ENCODE measurements around the gene CPNE5. TPM values are rescaled to one million over a fixed set of nuclear protein-coding genes. Genes with fewer than 3 reads are reported as not detected.

CPNE5 gene
- total and polyA plus RNA-seq, 10 donors = 9.5 to 33.4 (median 19.3) TPM

DNA sequence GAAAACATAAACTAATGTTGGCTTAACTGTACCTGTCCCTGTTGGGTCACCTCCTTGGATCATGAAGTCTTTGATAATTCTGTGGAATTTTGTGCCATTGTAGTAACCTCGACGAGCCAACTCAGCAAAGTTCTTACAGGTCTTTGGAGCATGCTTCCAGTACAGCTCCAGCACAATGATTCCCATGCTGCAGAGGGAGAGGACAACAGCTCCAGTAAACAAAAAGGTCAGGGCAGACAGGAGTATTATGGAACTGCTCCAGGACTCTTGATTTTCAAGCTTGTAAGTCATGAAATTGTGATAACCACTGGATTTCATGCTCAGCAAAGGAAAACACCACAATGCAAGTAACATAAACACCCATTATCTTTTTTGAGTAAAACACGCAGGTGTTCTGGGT, 32.4 kb upstream of the CPNE5 start:
- 91 to 98% (median 95%) methylated on average over 3 of the region's 3 CpGs for WGBS, 5 donors
- intact Hi-C loops (cut with DNase I; ENCODE audit: low total_unique reads) = no loop called here

DNA sequence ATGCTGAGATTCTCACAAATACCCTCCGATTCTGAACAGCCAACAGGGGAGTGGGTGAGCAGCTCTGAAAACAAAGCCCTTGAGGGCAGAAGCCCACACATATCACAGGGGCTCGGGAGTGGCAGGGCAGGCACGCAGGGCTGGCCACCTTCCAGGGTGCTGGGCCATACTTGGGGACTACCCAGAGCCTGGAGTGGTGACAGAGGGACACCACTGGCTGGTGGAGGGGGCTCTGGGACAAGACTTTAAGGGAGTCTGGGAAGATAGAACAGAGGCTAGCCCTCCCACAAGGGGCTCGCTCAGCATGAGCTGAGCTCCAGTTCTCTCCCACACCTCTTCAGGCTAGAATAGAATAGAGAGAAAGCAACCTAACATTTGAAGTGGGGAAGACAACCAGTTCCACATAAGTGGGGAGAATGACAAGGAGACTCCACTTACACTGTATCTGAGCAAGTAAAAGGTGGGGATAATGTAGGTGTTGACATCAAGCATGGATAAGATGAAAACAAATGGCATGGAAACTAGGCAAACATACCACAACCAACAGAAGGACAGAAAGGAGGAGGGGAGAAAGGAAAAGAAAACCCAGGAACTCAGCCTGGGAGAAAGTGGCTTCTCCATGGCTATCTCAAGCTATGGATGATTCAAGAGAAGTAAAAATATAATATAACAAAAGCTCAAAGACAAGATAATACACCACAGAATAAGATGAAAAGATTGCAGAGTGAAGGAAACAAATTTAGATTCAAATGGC, 28.4 kb upstream of the CPNE5 start:
- no peak for DNase-seq
- Histone ChIP-seq H3K4me3 (no peak overlapping the region), H3K9me3 (no peaks in the 10 kb centered on the region), H3K36me3 (peaks cover 0 to 92% (median 41%) of the 10 kb centered on the region in 6 donors), H3K27me3 (replicated peaks in 1 of 7) (no peaks in the 10 kb centered on the region), H3K4me1 (peaks cover 0 to 36% (median under 1%) of the 10 kb centered on the region in 6 donors), H3K27ac (no peak overlapping the region)
- TF ChIP-seq POLR2A (IDR thresholded peaks at IDR 0.05) = no peak
- TF ChIP-seq, protein P1, sequence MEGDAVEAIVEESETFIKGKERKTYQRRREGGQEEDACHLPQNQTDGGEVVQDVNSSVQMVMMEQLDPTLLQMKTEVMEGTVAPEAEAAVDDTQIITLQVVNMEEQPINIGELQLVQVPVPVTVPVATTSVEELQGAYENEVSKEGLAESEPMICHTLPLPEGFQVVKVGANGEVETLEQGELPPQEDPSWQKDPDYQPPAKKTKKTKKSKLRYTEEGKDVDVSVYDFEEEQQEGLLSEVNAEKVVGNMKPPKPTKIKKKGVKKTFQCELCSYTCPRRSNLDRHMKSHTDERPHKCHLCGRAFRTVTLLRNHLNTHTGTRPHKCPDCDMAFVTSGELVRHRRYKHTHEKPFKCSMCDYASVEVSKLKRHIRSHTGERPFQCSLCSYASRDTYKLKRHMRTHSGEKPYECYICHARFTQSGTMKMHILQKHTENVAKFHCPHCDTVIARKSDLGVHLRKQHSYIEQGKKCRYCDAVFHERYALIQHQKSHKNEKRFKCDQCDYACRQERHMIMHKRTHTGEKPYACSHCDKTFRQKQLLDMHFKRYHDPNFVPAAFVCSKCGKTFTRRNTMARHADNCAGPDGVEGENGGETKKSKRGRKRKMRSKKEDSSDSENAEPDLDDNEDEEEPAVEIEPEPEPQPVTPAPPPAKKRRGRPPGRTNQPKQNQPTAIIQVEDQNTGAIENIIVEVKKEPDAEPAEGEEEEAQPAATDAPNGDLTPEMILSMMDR (IDR thresholded peaks at IDR 0.05 in 8 of 11, conservative IDR thresholded peaks at IDR 0.05 in 3 of 11) = no peak
- 85 to 92% (median 88%) methylated on average over 4 of the region's 4 CpGs for WGBS, 5 donors
- intact Hi-C loops (cut with DNase I; ENCODE audit: low total_unique reads) = no loop called here

More for the DNA sequence above, 32.4 kb upstream of the CPNE5 start:
- DNase-seq = no peak
- H3K27ac ChIP-seq = no peak overlapping the region
- no peak overlapping the region for H3K4me3 ChIP-seq
- H3K36me3 ChIP-seq = peaks cover 0 to 51% (median 23%) of the 10 kb centered on the region in 6 donors
- H3K9me3 ChIP-seq = no peaks in the 10 kb centered on the region
- no peaks in the 10 kb centered on the region for H3K27me3 ChIP-seq (replicated peaks in 1 of 7)
- TF ChIP-seq POLR2A (IDR thresholded peaks at IDR 0.05) (no peak), POLR2AphosphoS5 (IDR thresholded peaks at IDR 0.05) (no peak)
- peaks cover 15 to 65% (median 24%) of the 10 kb centered on the region in 6 donors for H3K4me1 ChIP-seq

DNA sequence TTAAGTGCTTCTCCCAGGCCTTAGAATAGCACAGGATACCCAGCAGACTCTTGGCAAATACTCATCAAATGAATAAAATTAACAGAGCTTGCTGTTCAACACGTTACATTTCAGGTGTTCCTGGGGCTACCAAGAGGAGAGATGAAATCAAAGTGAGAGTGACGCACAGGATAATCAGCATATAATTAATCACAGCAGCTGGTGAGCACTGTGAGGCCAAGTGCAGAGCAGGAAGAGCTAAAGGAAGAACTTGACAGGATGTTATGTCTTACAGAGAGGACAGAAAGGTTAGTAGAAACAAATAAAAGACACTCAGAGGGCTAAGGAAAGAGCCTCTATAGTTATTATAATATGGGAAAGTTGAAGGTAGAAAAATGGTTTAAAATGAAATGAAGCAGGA, 26.6 kb upstream of the CPNE5 start:
- TF ChIP-seq POLR2AphosphoS5 (IDR thresholded peaks at IDR 0.05) (no peak), POLR2A (IDR thresholded peaks at IDR 0.05) (no peak)
- TF ChIP-seq, protein P1 (IDR thresholded peaks at IDR 0.05 in 8 of 11, conservative IDR thresholded peaks at IDR 0.05 in 3 of 11) = no peak
- Histone ChIP-seq H3K36me3 (peaks cover 0 to 100% (median 38%) of the 10 kb centered on the region in 6 donors), H3K9me3 (no peaks in the 10 kb centered on the region), H3K4me3 (no peak overlapping the region), H3K27ac (no peak overlapping the region), H3K4me1 (peaks cover 0 to 22% (median 0%) of the 10 kb centered on the region in 6 donors), H3K27me3 (replicated peaks in 1 of 7) (no peaks in the 10 kb centered on the region)
- DNase-seq = no peak
- 76 to 84% (median 81%) methylated on average over 2 of the region's 2 CpGs for WGBS, 5 donors
- intact Hi-C loops (cut with DNase I; ENCODE audit: low total_unique reads) = no loop called here

DNA sequence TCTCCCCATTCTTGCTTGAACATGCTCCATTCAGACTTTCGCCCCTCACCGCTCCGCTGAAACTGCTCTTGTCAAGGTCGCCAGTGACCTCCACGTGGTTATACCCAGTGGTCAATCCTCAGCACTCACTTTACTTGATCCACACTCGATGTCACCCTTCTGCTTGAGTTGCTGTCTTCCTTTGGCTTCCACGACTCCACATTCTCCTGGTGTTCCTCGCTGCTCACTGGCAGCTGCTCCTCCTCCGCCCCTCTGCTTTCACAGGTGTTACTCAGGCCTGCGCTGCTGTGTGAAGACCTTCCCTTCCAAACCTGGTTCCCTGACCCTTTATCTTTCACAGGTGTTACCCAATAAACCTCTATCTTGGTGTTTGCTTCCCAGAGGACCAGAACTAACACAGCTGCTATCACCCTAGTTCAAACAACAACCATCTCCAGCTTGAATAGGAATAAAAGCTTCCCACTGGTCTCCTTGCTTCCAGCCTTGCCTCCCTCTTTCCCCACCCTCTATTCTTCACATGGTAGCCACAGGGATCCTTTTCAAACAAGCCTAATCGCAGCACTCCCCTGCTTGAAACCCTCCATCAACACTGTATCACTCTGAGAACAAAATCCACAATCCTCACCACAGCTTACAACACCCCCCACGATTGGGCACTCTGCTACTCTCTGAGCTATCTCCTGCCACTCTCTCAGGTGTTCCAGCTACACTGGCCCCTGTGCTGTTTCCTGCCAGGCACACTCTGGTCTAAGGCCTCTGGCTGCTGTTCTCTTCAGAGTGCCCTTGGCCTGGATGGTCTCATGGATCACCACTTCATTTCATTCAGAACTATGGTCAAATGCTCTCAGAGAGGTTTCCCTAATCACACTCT, 24.7 kb upstream of the CPNE5 start:
- intact Hi-C loops (cut with DNase I; ENCODE audit: low total_unique reads) = no loop called here
- Histone ChIP-seq H3K27ac (no peak overlapping the region), H3K27me3 (replicated peaks in 1 of 7) (no peaks in the 10 kb centered on the region), H3K36me3 (peaks cover 0 to 91% (median 29%) of the 10 kb centered on the region in 6 donors), H3K9me3 (no peaks in the 10 kb centered on the region), H3K4me3 (no peak overlapping the region), H3K4me1 (peaks cover 0 to 22% (median 0%) of the 10 kb centered on the region in 6 donors)
- no peak for DNase-seq
- TF ChIP-seq POLR2AphosphoS5 (IDR thresholded peaks at IDR 0.05) (no peak), POLR2A (IDR thresholded peaks at IDR 0.05) (no peak)
- TF ChIP-seq, protein P1 (IDR thresholded peaks at IDR 0.05 in 8 of 11, conservative IDR thresholded peaks at IDR 0.05 in 3 of 11) = no peak
- 91 to 95% (median 93%) methylated on average over 12 of the region's 12 CpGs for WGBS, 5 donors

Data from spleen (tissue), 11 donors.